Nephron (organoid): Measurements from ENCODE around the gene MAP1S.

Source experiments
- H3K27ac Mint-ChIP-seq, 3 experiments: 2 replicates each; pipeline ENCODE4 v1.8.0; 2020; ENCODE audit warnings: mixed read lengths in 3 of 3, mild to moderate bottlenecking in 2 of 3, moderate library complexity in 1 of 3
- H3K27me3 Mint-ChIP-seq: 2 replicates; pipeline ENCODE4 v1.8.0; 2021; ENCODE audit warnings: low read depth, mild to moderate bottlenecking, moderate library complexity, mixed read lengths
- H3K36me3 Mint-ChIP-seq: 2 replicates; pipeline ENCODE4 v1.8.0; 2020; ENCODE audit warnings: low read depth, mixed read lengths
- H3K4me1 Mint-ChIP-seq: 2 replicates; pipeline ENCODE4 v1.8.0; 2020; ENCODE audit warnings: mixed read lengths
- H3K4me3 Mint-ChIP-seq, 3 experiments: 2 replicates each; pipeline ENCODE4 v1.8.0; 2020; ENCODE audit warnings: mild to moderate bottlenecking in 3 of 3, mixed read lengths in 3 of 3, moderate library complexity in 2 of 3
- H3K9me3 Mint-ChIP-seq: 2 replicates; pipeline ENCODE4 v1.8.0; 2020; ENCODE audit warnings: mixed read lengths
- CTCF ChIP-seq, 3 experiments: fragments of 200-600 bp; sonication (generic); IDR thresholded peaks; one replicate each; pipeline ENCODE4 v1.5.0; 2021; ENCODE audit warnings: antibody characterized with exemption in 3 of 3; ENCODE audit not compliant: unreplicated experiment in 3 of 3

The MAP1S gene

GRCh38 chr19:17718947-17719711 lies at the start of gene MAP1S:
TSS of gene MAP1S (plus strand) at chr19:17719480. CDS start at chr19:17719503, 23 bp downstream.
- no peaks in the 10 kb centered on the region for H3K27me3 Mint-ChIP-seq
- H3K27ac Mint-ChIP-seq, result peak within 1 kb of the TSS; percentile 36 to 84 (median 77)
- peaks cover 31% of the 10 kb centered on the region for H3K4me1 Mint-ChIP-seq
- H3K36me3 Mint-ChIP-seq, result peaks cover 10% of the 10 kb centered on the region
- no peak for TF ChIP-seq CTCF (IDR thresholded peaks at IDR 0.05; ENCODE audit: unreplicated experiment in 3 of 3)
- no peaks in the 10 kb centered on the region for H3K9me3 Mint-ChIP-seq
- peak within 1 kb of the TSS; percentile 87 to 95 (median 93) for H3K4me3 Mint-ChIP-seq

DNA sequence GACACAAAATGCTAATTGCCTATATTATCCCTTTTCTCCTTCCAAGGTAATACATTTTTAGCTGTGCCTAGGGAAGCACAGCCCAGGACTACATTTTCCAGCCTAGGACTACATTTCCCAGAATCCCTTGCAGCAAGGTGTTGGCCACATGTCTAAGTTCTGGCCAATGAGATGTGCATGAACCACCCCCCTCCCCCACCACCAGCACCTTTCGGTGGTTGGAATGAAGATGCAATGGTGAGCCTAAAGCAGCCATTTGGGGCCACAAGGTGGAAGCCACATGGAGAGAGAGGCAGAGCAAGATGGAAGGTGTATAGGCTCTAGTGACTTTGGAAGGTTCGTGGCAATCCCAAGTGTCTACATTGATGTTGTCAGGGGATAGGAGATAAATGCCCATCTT lies 47.4 kb upstream of the MAP1S start:
- peaks cover 28% of the 10 kb centered on the region for H3K27me3 Mint-ChIP-seq
- no peak overlapping the region for H3K27ac Mint-ChIP-seq

GRCh38 chr19:17673937-17674799 lies 45.1 kb upstream of the MAP1S start:
- H3K27me3 Mint-ChIP-seq, result peaks cover 49% of the 10 kb centered on the region
- no peaks in the 10 kb centered on the region for H3K36me3 Mint-ChIP-seq

More for the DNA sequence above, 47.4 kb upstream of the MAP1S start:
- peaks cover 2% of the 10 kb centered on the region for H3K9me3 Mint-ChIP-seq
- H3K4me1 Mint-ChIP-seq, result no peaks in the 10 kb centered on the region
- no peak overlapping the region for H3K4me3 Mint-ChIP-seq
- no peak for TF ChIP-seq CTCF (IDR thresholded peaks at IDR 0.05; ENCODE audit: unreplicated experiment in 3 of 3)
- H3K36me3 Mint-ChIP-seq, result no peaks in the 10 kb centered on the region

GRCh38 chr19:17676295-17676694 lies 43.0 kb upstream of the MAP1S start:
- H3K27ac Mint-ChIP-seq, result no peak overlapping the region

More at GRCh38 chr19:17673937-17674799, 45.1 kb upstream of the MAP1S start:
- H3K4me1 Mint-ChIP-seq, result no peaks in the 10 kb centered on the region
- no peak overlapping the region for H3K4me3 Mint-ChIP-seq
- no peak for TF ChIP-seq CTCF (IDR thresholded peaks at IDR 0.05; ENCODE audit: unreplicated experiment in 3 of 3)
- no peak overlapping the region for H3K27ac Mint-ChIP-seq
- peaks cover 2% of the 10 kb centered on the region for H3K9me3 Mint-ChIP-seq

GRCh38 chr19:17677002-17677401 lies 42.3 kb upstream of the MAP1S start:
- no peak for TF ChIP-seq CTCF (IDR thresholded peaks at IDR 0.05; ENCODE audit: unreplicated experiment in 3 of 3)
- Mint-ChIP-seq H3K4me1 (no peaks in the 10 kb centered on the region), H3K27ac (no peak overlapping the region), H3K9me3 (no peaks in the 10 kb centered on the region), H3K36me3 (no peaks in the 10 kb centered on the region), H3K4me3 (no peak overlapping the region), H3K27me3 (peaks cover 74% of the 10 kb centered on the region)

More at GRCh38 chr19:17676295-17676694, 43.0 kb upstream of the MAP1S start:
- Mint-ChIP-seq H3K4me3 (no peak overlapping the region), H3K27me3 (peaks cover 70% of the 10 kb centered on the region), H3K4me1 (no peaks in the 10 kb centered on the region), H3K36me3 (no peaks in the 10 kb centered on the region), H3K9me3 (peaks cover 2% of the 10 kb centered on the region)
- no peak for TF ChIP-seq CTCF (IDR thresholded peaks at IDR 0.05; ENCODE audit: unreplicated experiment in 3 of 3)
